Type B pancreatic cell (in vitro differentiated cells): Measurements from ENCODE around the gene SDK2. TPM values are rescaled to one million over a fixed set of nuclear protein-coding genes. Genes with fewer than 3 reads are reported as not detected.

Source experiments
- DNase-seq: peaks from one replicate; pipeline ENCODE4 v3.0.0; 2021; ENCODE audit warnings: mixed read lengths; ENCODE audit not compliant: unreplicated experiment; ENCODE audit errors: extremely low spot score
- H3K27ac Mint-ChIP-seq: 2 replicates; pipeline ENCODE4 v1.8.0; 2021; ENCODE audit warnings: mild to moderate bottlenecking, mixed read lengths
- H3K27me3 Mint-ChIP-seq: 2 replicates; pipeline ENCODE4 v1.8.0; 2021; ENCODE audit warnings: mixed read lengths
- H3K36me3 Mint-ChIP-seq: 2 replicates; pipeline ENCODE4 v1.8.0; 2021; ENCODE audit warnings: mixed read lengths
- H3K4me1 Mint-ChIP-seq: one replicate; pipeline ENCODE4 v1.8.0; 2021; ENCODE audit warnings: mixed read lengths; ENCODE audit not compliant: unreplicated experiment
- H3K4me3 Mint-ChIP-seq: 2 replicates; pipeline ENCODE4 v1.8.0; 2021; ENCODE audit warnings: mild to moderate bottlenecking, mixed read lengths
- H3K9me3 Mint-ChIP-seq: 2 replicates; pipeline ENCODE4 v1.8.0; 2021; ENCODE audit warnings: mixed read lengths
- total RNA-seq: library from RNA; stranded (reverse); gene quantifications from 2 replicates; pipeline ENCODE4 v1.2.1, GENCODE V29; 2021; ENCODE audit warnings: low replicate concordance
- TF ChIP-seq, protein P1 (sequence below): fragments of 200-600 bp; sonication (generic); conservative IDR thresholded peaks from 2 replicates; pipeline ENCODE4 v1.5.0; 2021; ENCODE audit warnings: antibody characterized with exemption, mild to moderate bottlenecking

SDK2 gene
- total RNA-seq, 1 donor from 2014 or later, result 47.3 TPM

DNA sequence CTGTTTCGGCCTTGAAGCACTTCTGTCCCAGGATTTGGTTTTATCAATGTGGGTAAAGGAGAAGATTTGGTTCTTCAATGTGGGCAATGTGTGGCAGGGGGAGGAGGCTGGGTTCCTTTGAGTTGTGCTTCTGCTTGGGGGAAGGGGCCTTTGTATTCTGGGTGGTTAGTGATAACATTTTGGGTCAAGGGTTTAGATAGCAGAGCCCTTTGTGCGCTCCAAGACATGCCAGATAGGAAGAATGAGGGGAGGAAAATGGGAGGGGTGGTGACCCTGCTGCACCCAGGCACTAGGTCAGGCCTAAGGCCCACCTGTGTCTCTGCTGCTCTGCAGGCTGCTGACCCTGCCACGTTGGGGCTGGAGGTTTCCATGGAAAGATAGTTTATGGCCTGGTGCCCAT lies 292.5 kb downstream of the SDK2 start:
- H3K36me3 Mint-ChIP-seq, result no peaks in the 10 kb centered on the region
- H3K27ac Mint-ChIP-seq, result no peak overlapping the region
- DNase-seq, result no peak

GRCh38 chr17:73350864-73351263 lies 293.4 kb downstream of the SDK2 start:
- H3K4me1 Mint-ChIP-seq, result peaks cover 32% of the 10 kb centered on the region
- H3K4me3 Mint-ChIP-seq, result no peak overlapping the region
- TF ChIP-seq, protein P1, sequence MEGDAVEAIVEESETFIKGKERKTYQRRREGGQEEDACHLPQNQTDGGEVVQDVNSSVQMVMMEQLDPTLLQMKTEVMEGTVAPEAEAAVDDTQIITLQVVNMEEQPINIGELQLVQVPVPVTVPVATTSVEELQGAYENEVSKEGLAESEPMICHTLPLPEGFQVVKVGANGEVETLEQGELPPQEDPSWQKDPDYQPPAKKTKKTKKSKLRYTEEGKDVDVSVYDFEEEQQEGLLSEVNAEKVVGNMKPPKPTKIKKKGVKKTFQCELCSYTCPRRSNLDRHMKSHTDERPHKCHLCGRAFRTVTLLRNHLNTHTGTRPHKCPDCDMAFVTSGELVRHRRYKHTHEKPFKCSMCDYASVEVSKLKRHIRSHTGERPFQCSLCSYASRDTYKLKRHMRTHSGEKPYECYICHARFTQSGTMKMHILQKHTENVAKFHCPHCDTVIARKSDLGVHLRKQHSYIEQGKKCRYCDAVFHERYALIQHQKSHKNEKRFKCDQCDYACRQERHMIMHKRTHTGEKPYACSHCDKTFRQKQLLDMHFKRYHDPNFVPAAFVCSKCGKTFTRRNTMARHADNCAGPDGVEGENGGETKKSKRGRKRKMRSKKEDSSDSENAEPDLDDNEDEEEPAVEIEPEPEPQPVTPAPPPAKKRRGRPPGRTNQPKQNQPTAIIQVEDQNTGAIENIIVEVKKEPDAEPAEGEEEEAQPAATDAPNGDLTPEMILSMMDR, result no peak
- DNase-seq, result no peak
- H3K27me3 Mint-ChIP-seq, result no peaks in the 10 kb centered on the region
- no peak overlapping the region for H3K27ac Mint-ChIP-seq
- H3K9me3 Mint-ChIP-seq, result no peaks in the 10 kb centered on the region
- no peaks in the 10 kb centered on the region for H3K36me3 Mint-ChIP-seq

More for the DNA sequence above, 292.5 kb downstream of the SDK2 start:
- Mint-ChIP-seq H3K27me3 (no peaks in the 10 kb centered on the region), H3K4me3 (no peak overlapping the region), H3K4me1 (peaks cover 24% of the 10 kb centered on the region), H3K9me3 (no peaks in the 10 kb centered on the region)
- TF ChIP-seq, protein P1, result no peak

DNA sequence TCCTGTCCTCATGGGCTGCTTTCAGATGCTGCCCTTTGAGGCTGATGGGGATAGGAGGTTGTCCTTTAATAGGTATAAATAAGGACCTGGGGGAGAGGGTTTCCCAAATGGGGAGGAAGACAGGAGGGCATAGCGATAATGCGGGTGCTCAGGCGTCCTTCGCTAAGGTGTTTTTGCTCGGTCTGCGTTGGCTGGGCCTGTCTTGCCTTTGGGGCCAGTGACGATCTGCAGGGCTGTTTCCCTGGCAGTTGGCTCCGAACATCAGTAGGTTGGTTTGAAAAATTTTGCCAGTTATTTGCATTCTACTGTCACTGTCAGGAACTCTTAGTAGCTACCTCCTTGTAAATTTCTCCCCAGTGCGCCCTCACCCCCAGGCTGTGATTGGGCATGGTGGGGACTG lies 294.6 kb downstream of the SDK2 start:
- Mint-ChIP-seq H3K36me3 (no peaks in the 10 kb centered on the region), H3K4me3 (no peak overlapping the region), H3K27ac (peak overlapping the region; percentile 72), H3K27me3 (no peaks in the 10 kb centered on the region), H3K9me3 (no peaks in the 10 kb centered on the region), H3K4me1 (peaks cover 34% of the 10 kb centered on the region)
- TF ChIP-seq, protein P1, result no peak
- DNase-seq, result no peak

DNA sequence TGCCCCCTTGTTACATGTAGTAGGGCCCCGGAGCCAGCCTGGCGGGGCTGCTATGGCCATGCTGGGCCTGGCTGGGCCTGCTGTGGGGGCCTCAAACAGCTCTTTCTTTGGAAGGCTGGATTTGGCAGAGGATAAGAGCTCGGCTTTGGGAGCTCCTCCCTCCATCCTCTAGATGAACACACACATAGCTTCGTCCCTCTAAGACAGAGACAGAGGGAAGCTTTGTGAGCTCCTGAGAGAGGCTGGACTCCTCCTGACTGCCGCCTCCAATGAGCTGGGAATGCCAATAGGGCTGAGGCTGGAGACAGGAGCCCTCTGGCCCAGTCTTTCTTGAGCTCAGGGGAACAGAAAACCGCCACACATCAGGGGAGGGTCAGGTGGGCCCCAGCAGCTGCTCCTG lies 295.1 kb downstream of the SDK2 start:
- peak overlapping the region; percentile 72 for H3K27ac Mint-ChIP-seq
- no peak overlapping the region for H3K4me3 Mint-ChIP-seq
- H3K27me3 Mint-ChIP-seq, result no peaks in the 10 kb centered on the region
- TF ChIP-seq, protein P1, result no peak
- H3K9me3 Mint-ChIP-seq, result no peaks in the 10 kb centered on the region
- DNase-seq, result no peak
- peaks cover 37% of the 10 kb centered on the region for H3K4me1 Mint-ChIP-seq
- no peaks in the 10 kb centered on the region for H3K36me3 Mint-ChIP-seq

DNA sequence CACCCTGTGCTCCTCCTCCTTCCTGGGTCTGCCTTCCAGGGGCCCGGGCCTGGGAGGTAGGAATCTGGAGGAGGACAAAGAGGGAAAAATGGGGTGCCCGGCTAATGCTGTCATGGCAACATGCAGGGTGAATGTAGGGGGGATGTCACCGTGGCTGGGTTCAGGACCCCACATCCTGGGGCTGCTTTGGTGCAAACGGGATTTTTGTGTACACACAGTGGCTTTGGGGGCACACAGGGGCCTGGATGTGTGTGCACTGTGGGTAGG lies 295.5 kb downstream of the SDK2 start:
- no peak for DNase-seq
- H3K4me3 Mint-ChIP-seq, result no peak overlapping the region
- H3K27me3 Mint-ChIP-seq, result no peaks in the 10 kb centered on the region
- H3K27ac Mint-ChIP-seq, result peak overlapping the region; percentile 72
- H3K9me3 Mint-ChIP-seq, result no peaks in the 10 kb centered on the region
- peaks cover 41% of the 10 kb centered on the region for H3K4me1 Mint-ChIP-seq
- TF ChIP-seq, protein P1, result no peak
- no peaks in the 10 kb centered on the region for H3K36me3 Mint-ChIP-seq
